Uterus (tissue), 4 donors: ENCODE data around the gene VEZT. TPM values are rescaled to one million over a fixed set of nuclear protein-coding genes. Genes with fewer than 3 reads are reported as not detected.

Source experiments
- DNase-seq, 2 donors: peaks; one replicate each; pipeline ENCODE4 v3.0.0-alpha.2; 2019 to 2020
- H3K27ac ChIP-seq, 2 donors: fragments of 200-600 bp; sonication (generic); 1 replicate in 1 of 2; 2 replicates in 1 of 2; pipeline ENCODE4 v1.5.1; 2016 to 2018
- H3K27me3 ChIP-seq, 2 donors: fragments of 200-600 bp; sonication (generic); one replicate each; pipeline ENCODE4 v1.5.1; 2018 to 2019; ENCODE audit warnings: control low read depth in 1 of 2
- H3K36me3 ChIP-seq, 2 donors: fragments of 200-600 bp; sonication (generic); one replicate each; pipeline ENCODE4 v1.5.1; 2019; ENCODE audit warnings: control low read depth in 1 of 2
- H3K4me1 ChIP-seq, 2 donors: fragments of 200-600 bp; sonication (generic); one replicate each; pipeline ENCODE4 v1.5.1; 2018 to 2019; ENCODE audit warnings: control low read depth in 1 of 2
- H3K4me3 ChIP-seq, 2 donors: fragments of 200-600 bp; sonication (generic); 1 replicate in 1 of 2; 2 replicates in 1 of 2; pipeline ENCODE4 v1.5.1; 2018 to 2019; ENCODE audit warnings: mild to moderate bottlenecking in 1 of 2
- H3K9me3 ChIP-seq, 2 donors: fragments of 200-600 bp; sonication (generic); one replicate each; pipeline ENCODE4 v1.5.1; 2019; ENCODE audit warnings: control low read depth in 1 of 2
- POLR2A ChIP-seq, 2 donors: fragments of 450-650 bp; IDR thresholded peaks; one replicate each; pipeline ENCODE4 v1.6.1; 2016; ENCODE audit warnings: antibody characterized with exemption in 2 of 2, mild to moderate bottlenecking in 1 of 2, moderate library complexity in 1 of 2
- intact Hi-C: fragments of 100-400 bp; cut with DNase I; formaldehyde crosslinking; loops from one replicate; pipeline ENCODE4 v1.15.1; 2023; ENCODE audit warnings: low total_unique reads
- total RNA-seq, 4 donors: library from RNA; depleted of rRNA in 3 of 4; stranded (reverse); fragments of >200 nt in 3 of 4; gene quantifications; one replicate each; pipeline versions ENCODE4 v1.1.0 to v1.2.4, GENCODE V29; 2014 to 2023
- TF ChIP-seq, protein P1 (sequence below), 4 experiments: fragments of 200-600 bp in 2 of 4; fragments of 450-650 bp in 2 of 4; sonication (generic) in 2 of 4; IDR thresholded peaks; one replicate each; pipeline ENCODE4 v1.5.1; 2016 to 2019; ENCODE audit warnings: antibody characterized with exemption in 4 of 4, mild to moderate bottlenecking in 2 of 4, moderate library complexity in 1 of 4
- donor health status: DM: yes; HTN: yes; CAD: no.

The VEZT gene
- total RNA-seq, 4 donors from 2014 or later = 38.9 to 172 (median 70.7) TPM

DNA sequence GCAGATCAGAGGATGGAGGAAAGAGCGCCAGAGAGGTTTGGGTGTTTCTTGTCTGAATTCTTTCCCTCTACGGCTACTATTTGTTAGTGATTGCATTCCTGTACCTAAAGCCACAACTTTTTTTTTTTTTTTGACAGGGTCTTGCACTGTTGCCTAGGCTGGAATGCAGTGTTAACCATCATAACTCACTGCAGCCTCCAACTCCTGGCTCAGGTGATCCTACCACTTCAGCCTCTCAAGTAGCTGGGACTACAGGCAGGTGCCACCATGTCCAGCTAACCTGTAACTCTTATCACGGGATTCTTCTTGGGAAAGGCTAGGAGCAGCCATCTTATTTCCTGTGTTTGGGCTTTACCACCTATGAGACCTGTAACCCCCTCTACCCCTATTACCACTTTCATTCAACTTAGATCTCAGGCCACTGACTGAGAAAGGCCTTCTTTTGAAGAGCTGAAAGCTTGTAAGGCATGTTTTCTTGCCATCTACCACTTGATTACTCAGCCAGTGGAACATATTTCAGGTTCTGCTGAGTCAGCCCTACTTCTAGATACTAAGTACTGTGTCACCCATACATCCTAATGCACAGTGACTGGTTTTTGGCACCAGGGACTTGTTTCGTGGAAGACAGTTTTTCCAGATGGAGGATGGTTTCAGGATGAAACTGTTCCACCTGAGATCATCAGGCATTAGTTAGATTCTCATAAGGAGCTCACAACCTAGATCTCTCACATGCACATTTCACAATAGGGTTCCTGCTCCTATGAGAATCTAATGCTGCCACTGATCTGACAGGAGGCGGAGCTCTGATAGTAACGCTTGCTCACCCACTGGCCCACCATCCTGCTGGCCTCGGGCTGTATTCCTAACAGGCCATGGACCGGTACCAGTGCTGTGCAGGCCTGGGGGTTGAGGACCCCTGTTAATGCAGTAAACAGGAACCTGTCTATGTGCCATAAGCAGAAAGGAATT lies 6.9 kb downstream of the VEZT start:
- no peak for DNase-seq
- TF ChIP-seq POLR2A (IDR thresholded peaks at IDR 0.05) = no peak
- H3K4me1 ChIP-seq = peaks cover 0 to 4% of the 10 kb centered on the region in 2 donors
- H3K9me3 ChIP-seq = no peaks in the 10 kb centered on the region
- no peaks in the 10 kb centered on the region for H3K36me3 ChIP-seq
- no peaks in the 10 kb centered on the region for H3K27me3 ChIP-seq
- H3K27ac ChIP-seq = peak overlapping the region in 1 of 2 donors; percentile 13
- intact Hi-C loops = no loop called here
- H3K4me3 ChIP-seq = no peak overlapping the region

DNA sequence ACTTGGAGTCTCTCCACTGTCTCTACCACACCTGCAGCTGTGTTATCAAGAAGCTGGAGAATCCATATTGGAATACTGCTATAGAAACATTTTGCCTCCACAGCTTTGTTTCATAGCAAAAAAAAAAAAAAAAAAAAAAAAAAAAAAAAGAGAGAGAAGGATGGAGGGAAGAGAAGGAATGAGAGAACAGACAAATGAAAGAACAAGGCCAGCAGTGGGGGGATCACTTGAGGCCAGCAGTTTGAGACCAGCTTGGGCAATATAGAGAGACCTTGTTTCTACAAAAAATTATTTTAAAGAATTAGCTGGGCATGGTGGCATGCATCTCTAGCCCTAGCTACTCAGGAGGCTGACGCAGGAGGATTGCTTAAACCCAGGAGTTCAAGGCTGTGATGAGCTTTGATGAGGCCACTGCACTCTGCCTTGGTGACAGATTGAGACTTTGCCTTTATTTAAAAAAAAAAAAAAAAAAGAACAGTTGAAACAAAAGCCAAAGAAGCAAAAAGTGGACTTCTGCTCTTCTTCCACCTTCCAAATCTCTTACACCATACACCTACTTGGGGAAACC lies 8.1 kb downstream of the VEZT start:
- Histone ChIP-seq H3K9me3 (no peaks in the 10 kb centered on the region), H3K27me3 (no peaks in the 10 kb centered on the region), H3K4me3 (no peak overlapping the region), H3K4me1 (peaks cover 0 to 4% of the 10 kb centered on the region in 2 donors), H3K36me3 (no peaks in the 10 kb centered on the region), H3K27ac (no peak overlapping the region)
- no peak for DNase-seq
- intact Hi-C loops = no loop called here
- TF ChIP-seq POLR2A (IDR thresholded peaks at IDR 0.05) = no peak
- TF ChIP-seq, protein P1, sequence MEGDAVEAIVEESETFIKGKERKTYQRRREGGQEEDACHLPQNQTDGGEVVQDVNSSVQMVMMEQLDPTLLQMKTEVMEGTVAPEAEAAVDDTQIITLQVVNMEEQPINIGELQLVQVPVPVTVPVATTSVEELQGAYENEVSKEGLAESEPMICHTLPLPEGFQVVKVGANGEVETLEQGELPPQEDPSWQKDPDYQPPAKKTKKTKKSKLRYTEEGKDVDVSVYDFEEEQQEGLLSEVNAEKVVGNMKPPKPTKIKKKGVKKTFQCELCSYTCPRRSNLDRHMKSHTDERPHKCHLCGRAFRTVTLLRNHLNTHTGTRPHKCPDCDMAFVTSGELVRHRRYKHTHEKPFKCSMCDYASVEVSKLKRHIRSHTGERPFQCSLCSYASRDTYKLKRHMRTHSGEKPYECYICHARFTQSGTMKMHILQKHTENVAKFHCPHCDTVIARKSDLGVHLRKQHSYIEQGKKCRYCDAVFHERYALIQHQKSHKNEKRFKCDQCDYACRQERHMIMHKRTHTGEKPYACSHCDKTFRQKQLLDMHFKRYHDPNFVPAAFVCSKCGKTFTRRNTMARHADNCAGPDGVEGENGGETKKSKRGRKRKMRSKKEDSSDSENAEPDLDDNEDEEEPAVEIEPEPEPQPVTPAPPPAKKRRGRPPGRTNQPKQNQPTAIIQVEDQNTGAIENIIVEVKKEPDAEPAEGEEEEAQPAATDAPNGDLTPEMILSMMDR (IDR thresholded peaks at IDR 0.05) = no peak

DNA sequence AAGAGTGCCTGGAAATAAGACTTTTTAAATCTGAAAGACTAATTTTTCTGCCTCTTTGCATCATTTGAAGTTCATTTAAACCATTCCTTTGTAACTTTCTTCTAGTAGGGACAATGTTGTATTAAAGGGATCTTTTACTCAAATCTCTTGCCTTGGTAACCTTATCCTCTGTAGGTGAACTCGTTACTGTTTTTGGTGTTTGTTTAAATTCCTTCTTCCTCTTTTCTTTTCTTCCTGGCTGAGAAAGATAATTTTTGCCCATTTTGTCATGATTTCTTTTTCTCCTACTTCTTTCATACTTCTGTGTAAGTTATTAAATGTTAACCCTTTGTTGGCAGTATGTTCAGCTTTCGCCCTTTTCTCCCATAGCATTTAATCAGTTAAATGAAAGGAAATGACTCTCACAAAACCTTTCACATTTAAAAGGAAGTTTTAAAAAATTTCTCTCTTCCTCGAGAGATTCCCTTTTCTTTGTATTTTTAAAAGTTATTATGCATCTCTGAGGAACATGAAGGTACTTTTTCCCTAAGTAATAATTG lies 10.3 kb downstream of the VEZT start:
- DNase-seq = no peak
- H3K9me3 ChIP-seq = no peaks in the 10 kb centered on the region
- peaks cover 0 to 4% of the 10 kb centered on the region in 2 donors for H3K4me1 ChIP-seq
- H3K36me3 ChIP-seq = no peaks in the 10 kb centered on the region
- no peaks in the 10 kb centered on the region for H3K27me3 ChIP-seq
- H3K27ac ChIP-seq = peak overlapping the region in 1 of 2 donors; percentile 23
- intact Hi-C loops = no loop called here
- no peak overlapping the region for H3K4me3 ChIP-seq
- no peak for TF ChIP-seq POLR2A (IDR thresholded peaks at IDR 0.05)
- TF ChIP-seq, protein P1 (IDR thresholded peaks at IDR 0.05) = no peak

DNA sequence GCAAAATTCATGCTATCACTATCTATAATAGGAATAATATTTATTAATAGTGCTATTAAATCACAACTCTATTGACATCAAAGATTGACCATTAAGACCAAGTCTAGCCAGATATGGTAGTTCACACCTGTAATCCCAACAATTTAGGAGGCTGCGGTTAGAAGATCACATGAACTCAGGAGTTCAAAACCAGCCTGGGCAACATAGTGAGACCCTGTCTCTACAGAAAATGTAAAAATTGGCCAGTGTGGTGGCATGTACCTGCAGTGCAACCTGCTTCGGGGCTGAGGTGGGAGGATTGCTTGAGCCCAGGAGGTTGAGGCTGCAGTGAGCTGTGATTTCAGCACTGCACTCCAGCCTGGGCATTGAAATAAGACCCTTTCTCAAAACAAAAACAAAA lies 11.0 kb downstream of the VEZT start:
- Histone ChIP-seq H3K4me3 (no peak overlapping the region), H3K27me3 (no peaks in the 10 kb centered on the region), H3K4me1 (peaks cover 0 to 4% of the 10 kb centered on the region in 2 donors), H3K36me3 (no peaks in the 10 kb centered on the region), H3K9me3 (no peaks in the 10 kb centered on the region), H3K27ac (no peak overlapping the region)
- TF ChIP-seq, protein P1 (IDR thresholded peaks at IDR 0.05) = no peak
- TF ChIP-seq POLR2A (IDR thresholded peaks at IDR 0.05) = no peak
- no peak for DNase-seq
- intact Hi-C loops = no loop called here

DNA sequence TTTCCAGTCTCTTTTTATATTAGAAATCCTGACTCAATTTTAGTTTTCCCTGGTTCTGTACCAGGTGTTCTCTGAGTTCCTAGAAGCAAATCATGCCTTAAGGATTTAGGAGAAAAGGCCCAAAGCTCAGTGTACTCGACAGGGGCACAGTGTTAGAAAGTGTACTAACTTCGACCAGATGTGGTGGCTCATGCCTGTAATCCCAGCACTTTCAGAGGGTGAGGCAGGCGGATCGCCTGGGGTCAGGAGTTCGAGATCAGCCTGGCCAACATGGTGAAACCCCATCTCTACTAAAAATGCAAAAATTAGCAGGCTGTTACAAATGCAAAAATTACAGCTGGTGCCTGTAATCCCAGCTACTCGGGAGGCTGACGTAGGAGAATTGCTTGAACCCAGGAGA lies 12.0 kb downstream of the VEZT start:
- H3K9me3 ChIP-seq = no peaks in the 10 kb centered on the region
- no peak for DNase-seq
- no peak for TF ChIP-seq POLR2A (IDR thresholded peaks at IDR 0.05)
- TF ChIP-seq, protein P1 (IDR thresholded peaks at IDR 0.05) = no peak
- no peaks in the 10 kb centered on the region for H3K27me3 ChIP-seq
- H3K36me3 ChIP-seq = no peaks in the 10 kb centered on the region
- intact Hi-C loops = no loop called here
- peaks cover 0 to 4% of the 10 kb centered on the region in 2 donors for H3K4me1 ChIP-seq
- H3K4me3 ChIP-seq = no peak overlapping the region
- H3K27ac ChIP-seq = no peak overlapping the region
